HepG2 (cell line): Measurements from ENCODE around the gene PSMA4. TPM values are rescaled to one million over a fixed set of nuclear protein-coding genes. Genes with fewer than 3 reads are reported as not detected.
A peak's percentile ranks its signal among the peaks of the same experiment; 100 is the strongest.

Experiments used
- ATAC-seq: fragments of 200-7000 bp; cut with Tn5 transposase; 3 replicates; pipeline ENCODE4 v1.9.1; 2020; ENCODE audit warnings: mild to moderate bottlenecking, moderate library complexity
- BruUV-seq: library from RNA; stranded (reverse); fragments of 400-500 nt; replicated peaks from 2 replicates; lab custom pipeline; 2021; lab: Mats Ljungman, UMichigan
- CTCF ChIA-PET: fragments of 300-600 bp; formaldehyde crosslinking; extraction: SDS; loops from one replicate; lab custom pipeline; 2021; ENCODE audit warnings: low total read pairs, inconsistent platforms, low intra/inter-chr PET ratio; lab: Yijun Ruan, JAX
- POLR2A ChIA-PET: fragments of 350-600 bp; sonication (Branson Sonifier 250); formaldehyde crosslinking; loops from one replicate; lab custom pipeline; 2020; ENCODE audit warnings: antibody characterized with exemption, inconsistent platforms; lab: Yijun Ruan, JAX
- DNase-seq: peaks from one replicate; pipeline ENCODE4 v3.0.0-alpha.2; 2015; ENCODE audit warnings: low spot score
- FAIRE-seq: peaks from 3 replicates; lab custom pipeline; 2011; peaks lifted over from hg19 to GRCh38; lab: Jason Lieb, UNC
- H2AFZ ChIP-seq: one replicate; pipeline ENCODE4 v1.6.1; 2011; ENCODE audit warnings: low read length, inconsistent platforms
- H3K27ac ChIP-seq: fragments of 300-600 bp; 3 replicates; pipeline ENCODE4 v1.8.0; 2011; ENCODE audit warnings: mixed run types, mild to moderate bottlenecking, mixed read lengths, low read length, inconsistent platforms; ENCODE audit not compliant: insufficient read depth; ENCODE audit errors: extremely low read length
- H3K27me3 ChIP-seq, 2 experiments: fragments of 200-600 bp in 1 of 2; 2 replicates in 1 of 2; 3 replicates in 1 of 2; pipeline versions ENCODE4 v1.6.0 to v1.8.0; 2011; ENCODE audit warnings: low read length in 2 of 2, mild to moderate bottlenecking in 2 of 2, moderate library complexity in 2 of 2, inconsistent platforms in 1 of 2; ENCODE audit not compliant: insufficient read depth in 2 of 2, control insufficient read depth in 1 of 2
- H3K36me3 ChIP-seq, 2 experiments: fragments of 200-600 bp in 1 of 2; replicated peaks in 1 of 2; 2 replicates in 1 of 2; 3 replicates in 1 of 2; pipeline versions ENCODE4 v1.5.1 to v1.8.0; 2011; ENCODE audit warnings: low read length in 2 of 2, inconsistent platforms in 1 of 2; ENCODE audit not compliant: insufficient read depth in 2 of 2, control insufficient read depth in 1 of 2
- H3K4me1 ChIP-seq: 2 replicates; pipeline ENCODE4 v1.5.1; 2012; ENCODE audit warnings: low read length, inconsistent platforms; ENCODE audit not compliant: insufficient read depth
- H3K4me2 ChIP-seq: 2 replicates; pipeline ENCODE4 v1.6.0; 2011; ENCODE audit warnings: low read depth, low read length, inconsistent platforms
- H3K4me3 ChIP-seq, 3 experiments: fragments of 200-600 bp in 1 of 3; sonication (generic), shearing (Covaris generic) in 1 of 3; replicated peaks in 1 of 3; 2 replicates each; pipeline ENCODE4 v1.5.1; 2011 to 2016; ENCODE audit warnings: low read length in 3 of 3, inconsistent platforms in 2 of 3, low read depth in 2 of 3, mild to moderate bottlenecking in 2 of 3, control low read depth in 1 of 3, mixed read lengths in 1 of 3; ENCODE audit not compliant: insufficient read depth in 1 of 3
- H3K79me2 ChIP-seq: one replicate; pipeline ENCODE4 v1.6.1; 2011; ENCODE audit warnings: low read length, inconsistent platforms; ENCODE audit not compliant: insufficient read depth
- H3K9ac ChIP-seq: 2 replicates; pipeline ENCODE4 v1.6.0; 2011; ENCODE audit warnings: mild to moderate bottlenecking, low read depth, low read length, inconsistent platforms; ENCODE audit not compliant: insufficient read depth
- H3K9me3 ChIP-seq: 2 replicates; pipeline ENCODE4 v1.5.1; 2012; ENCODE audit warnings: mild to moderate bottlenecking, low read length
- H4K20me1 ChIP-seq: 2 replicates; pipeline ENCODE4 v1.6.0; 2011; ENCODE audit warnings: inconsistent platforms, mild to moderate bottlenecking, low read length, moderate library complexity; ENCODE audit not compliant: insufficient read depth
- ARNTL ChIP-seq: sonication (generic); formaldehyde crosslinking; IDR thresholded peaks from 2 replicates; pipeline ENCODE4 v1.4.0; 2020; ENCODE audit warnings: mild to moderate bottlenecking, missing genetic modification reagents
- CC2D1A ChIP-seq: sonication (generic); formaldehyde crosslinking; IDR thresholded peaks from 2 replicates; pipeline ENCODE4 v1.8.1; 2023; ENCODE audit warnings: mild to moderate bottlenecking, missing genetic modification reagents
- FOXJ3 ChIP-seq: sonication (generic); formaldehyde crosslinking; IDR thresholded peaks from 2 replicates; pipeline ENCODE4 v1.4.0; 2020; ENCODE audit warnings: missing genetic modification reagents, mild to moderate bottlenecking, borderline replicate concordance
- ISL2 ChIP-seq: sonication (generic); formaldehyde crosslinking; IDR thresholded peaks from 2 replicates; pipeline ENCODE4 v1.5.0; 2020; ENCODE audit warnings: missing genetic modification reagents
- MAFG ChIP-seq: sonication (generic); formaldehyde crosslinking; IDR thresholded peaks from 2 replicates; pipeline ENCODE4 v1.5.1; 2020; ENCODE audit warnings: mild to moderate bottlenecking, missing genetic modification reagents
- POGZ ChIP-seq: sonication (generic); formaldehyde crosslinking; IDR thresholded peaks from 2 replicates; pipeline ENCODE4 v1.4.0; 2020; ENCODE audit warnings: mild to moderate bottlenecking, missing genetic modification reagents
- SMAD9 ChIP-seq: sonication (generic); formaldehyde crosslinking; IDR thresholded peaks from 2 replicates; pipeline ENCODE4 v1.5.1; 2020; ENCODE audit warnings: mild to moderate bottlenecking, missing genetic modification reagents
- ZNF207 ChIP-seq: fragments of 450-650 bp; IDR thresholded peaks from 2 replicates; pipeline ENCODE4 v1.6.1; 2016; ENCODE audit warnings: antibody characterized with exemption, borderline replicate concordance
- WGBS: methylation state at CpG from one replicate; pipeline ENCODE4 v1.1.6; 2017; ENCODE audit warnings: low lambda C conversion rate; 5-methylcytosine and 5-hydroxymethylcytosine counted together
- in situ Hi-C: cut with HindIII; loops from 2 replicates; pipeline ENCODE4 v1.10.0; 2017; ENCODE audit warnings: low pct_unique_long_range_greater_than_20kb; ENCODE audit not compliant: extremely low pct_ligation_motif_present
- intact Hi-C: fragments of 100-400 bp; cut with micrococcal nuclease; formaldehyde crosslinking; loops from one replicate; pipeline ENCODE4 v1.10.0; 2022; ENCODE audit not compliant: unreplicated experiment
- polyA plus RNA-seq, 8 experiments: library from polyadenylated mRNA; depleted of rRNA in 3 of 8; stranded (reverse) in 7 of 8; unstranded in 1 of 8; fragments of >200 nt; fragmentation: Illumina TruSeq in 4 of 8; extraction: Trizol in 4 of 8; gene quantifications; 2 replicates each; pipeline versions ENCODE4 v1.2.1 to v1.2.3, GENCODE V29; 2011 to 2016; ENCODE audit warnings: low read depth in 4 of 8, missing spikeins in 1 of 8, mixed read lengths in 1 of 8; ENCODE audit not compliant: insufficient read depth in 1 of 8
- total RNA-seq, 5 experiments: library from RNA; depleted of rRNA; stranded (reverse); fragments of >200 nt; fragmentation: Illumina TruSeq; extraction: Trizol; gene quantifications; 2 replicates each; pipeline ENCODE4 v1.2.3, GENCODE V29; 2016; ENCODE audit warnings: low read depth in 1 of 5
- TF ChIP-seq, protein P1 (sequence below): sonication (generic); formaldehyde crosslinking; IDR thresholded peaks from 2 replicates; pipeline ENCODE4 v1.5.0; 2020; ENCODE audit warnings: mild to moderate bottlenecking, missing genetic modification reagents

Gene PSMA4
- total and polyA plus RNA-seq, 2 of the 13 experiments (the other 11 are each of a cell fraction or from before 2014, with no cell fraction given), result 202 to 404 TPM

DNA sequence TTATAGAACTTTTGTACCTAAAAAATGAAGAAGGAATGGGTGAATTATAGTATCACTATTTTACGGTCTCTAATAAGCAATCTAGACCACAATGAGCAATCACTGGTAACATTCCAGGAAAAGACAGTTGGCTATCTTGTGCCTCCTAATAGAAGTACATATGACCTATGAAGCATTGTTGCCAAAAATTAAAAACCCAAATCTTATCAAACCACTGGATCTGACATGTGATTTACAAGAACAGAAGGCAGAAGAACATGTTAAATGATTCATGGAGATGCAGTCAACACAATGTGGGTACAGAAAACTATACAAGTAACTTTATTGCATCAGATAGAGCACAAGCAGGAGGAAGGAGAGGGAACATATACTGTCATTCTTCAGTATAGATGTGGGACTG is 47.4 kb upstream of the PSMA4 start:
- H2AFZ ChIP-seq, result no peak overlapping the region
- intact Hi-C loops, result no loop called here
- no peak overlapping the region for H3K9ac ChIP-seq
- FAIRE-seq, result no peak
- TF ChIP-seq MAFG (CRISPR knock-in tag) (no peak), CC2D1A (CRISPR knock-in tag) (no peak), SMAD9 (CRISPR knock-in tag) (no peak), FOXJ3 (CRISPR knock-in tag) (no peak), ARNTL (no peak), POGZ (CRISPR knock-in tag) (no peak), ISL2 (CRISPR knock-in tag) (no peak), ZNF207 (no peak)
- TF ChIP-seq, protein P1, sequence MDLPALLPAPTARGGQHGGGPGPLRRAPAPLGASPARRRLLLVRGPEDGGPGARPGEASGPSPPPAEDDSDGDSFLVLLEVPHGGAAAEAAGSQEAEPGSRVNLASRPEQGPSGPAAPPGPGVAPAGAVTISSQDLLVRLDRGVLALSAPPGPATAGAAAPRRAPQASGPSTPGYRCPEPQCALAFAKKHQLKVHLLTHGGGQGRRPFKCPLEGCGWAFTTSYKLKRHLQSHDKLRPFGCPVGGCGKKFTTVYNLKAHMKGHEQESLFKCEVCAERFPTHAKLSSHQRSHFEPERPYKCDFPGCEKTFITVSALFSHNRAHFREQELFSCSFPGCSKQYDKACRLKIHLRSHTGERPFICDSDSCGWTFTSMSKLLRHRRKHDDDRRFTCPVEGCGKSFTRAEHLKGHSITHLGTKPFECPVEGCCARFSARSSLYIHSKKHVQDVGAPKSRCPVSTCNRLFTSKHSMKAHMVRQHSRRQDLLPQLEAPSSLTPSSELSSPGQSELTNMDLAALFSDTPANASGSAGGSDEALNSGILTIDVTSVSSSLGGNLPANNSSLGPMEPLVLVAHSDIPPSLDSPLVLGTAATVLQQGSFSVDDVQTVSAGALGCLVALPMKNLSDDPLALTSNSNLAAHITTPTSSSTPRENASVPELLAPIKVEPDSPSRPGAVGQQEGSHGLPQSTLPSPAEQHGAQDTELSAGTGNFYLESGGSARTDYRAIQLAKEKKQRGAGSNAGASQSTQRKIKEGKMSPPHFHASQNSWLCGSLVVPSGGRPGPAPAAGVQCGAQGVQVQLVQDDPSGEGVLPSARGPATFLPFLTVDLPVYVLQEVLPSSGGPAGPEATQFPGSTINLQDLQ (CRISPR knock-in tag), result no peak
- TF ChIP-seq, all 625 proteins: peak for 0
- Histone ChIP-seq H3K27me3 (no peaks in the 10 kb centered on the region), H3K4me1 (no peaks in the 10 kb centered on the region), H4K20me1 (no peaks in the 10 kb centered on the region), H3K36me3 (peaks cover 10 to 77% of the 10 kb centered on the region in 2 experiments), H3K27ac (no peak overlapping the region), H3K9me3 (no peaks in the 10 kb centered on the region), H3K4me2 (no peak overlapping the region), H3K79me2 (no peaks in the 10 kb centered on the region), H3K4me3 (no peak overlapping the region)
- no peak for ATAC-seq
- POLR2A ChIA-PET, result no interaction called here
- no peak for DNase-seq
- in situ Hi-C loops, result no loop called here
- TSS peak; percentile 11 for BruUV-seq
- 100% methylated on average over 1 of the region's 1 CpG for WGBS
- CTCF ChIA-PET, result no interaction called here
